BLaER1 treated with 17β-estradiol and CSF1 and Interleukin-3, amounts not matched to agents 10 nM and 100 nM (cell line): ENCODE results near the gene ERICH6.

Source experiments
- H3K27ac ChIP-seq, 11 experiments: shearing (Covaris generic); formaldehyde crosslinking; 2 replicates each; pipeline ENCODE4 v1.8.1; 2022
- H3K27me3 ChIP-seq, 11 experiments: shearing (Covaris generic); formaldehyde crosslinking; 2 replicates each; pipeline ENCODE4 v1.8.1; 2022
- H3K36me3 ChIP-seq, 11 experiments: shearing (Covaris generic); formaldehyde crosslinking; 2 replicates each; pipeline ENCODE4 v1.8.1; 2022
- H3K4me1 ChIP-seq, 10 experiments: shearing (Covaris generic); formaldehyde crosslinking; 2 replicates each; pipeline ENCODE4 v1.8.1; 2022
- H3K4me2 ChIP-seq, 11 experiments: shearing (Covaris generic); formaldehyde crosslinking; 2 replicates each; pipeline ENCODE4 v1.8.1; 2022
- H3K4me3 ChIP-seq, 10 experiments: shearing (Covaris generic); formaldehyde crosslinking; 2 replicates each; pipeline ENCODE4 v1.8.1; 2022
- H3K9ac ChIP-seq, 11 experiments: shearing (Covaris generic); formaldehyde crosslinking; 2 replicates each; pipeline ENCODE4 v1.8.1; 2022
- H3K9me3 ChIP-seq, 11 experiments: shearing (Covaris generic); formaldehyde crosslinking; replicated peaks in 1 of 11; 2 replicates each; pipeline ENCODE4 v1.8.1; 2022
- H4K20me1 ChIP-seq, 11 experiments: shearing (Covaris generic); formaldehyde crosslinking; 2 replicates each; pipeline ENCODE4 v1.8.1; 2022
- Cebpa-rat ChIP-seq, 11 experiments: shearing (Covaris generic); IDR thresholded peaks; 2 replicates each; pipeline ENCODE4 v1.8.1; 2022

ERICH6 gene

DNA sequence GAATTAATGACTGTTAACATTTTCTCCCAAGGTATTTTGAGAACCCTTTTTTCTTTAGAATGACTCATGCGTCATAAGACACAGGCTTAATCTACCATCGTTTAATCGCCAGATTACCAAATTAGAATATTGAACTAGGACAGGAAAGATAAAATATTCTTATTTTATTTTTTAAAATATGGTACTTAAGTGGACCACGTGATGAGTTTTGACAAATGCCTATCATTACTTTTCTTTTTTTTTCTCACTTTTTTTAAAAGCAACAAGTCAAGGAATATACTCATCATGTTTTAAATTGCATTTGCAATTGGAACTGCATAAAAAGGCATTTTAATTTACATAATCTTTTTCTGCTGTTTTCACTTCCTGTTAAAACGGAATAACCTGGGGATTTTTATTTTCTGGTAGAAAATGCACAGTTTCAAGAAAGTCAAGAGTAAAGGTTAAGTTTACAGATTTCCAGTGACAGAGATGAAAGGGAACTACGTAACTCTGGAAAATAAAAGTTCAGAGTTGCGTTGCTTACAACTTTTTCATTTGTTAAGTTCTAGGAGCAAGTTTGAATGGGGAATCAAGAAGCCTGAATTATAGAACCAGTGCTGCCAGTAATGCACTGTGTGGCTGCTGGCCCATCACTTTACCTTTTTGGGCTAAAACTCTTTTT, 35.6 kb upstream of the ERICH6 start:
- TF ChIP-seq Cebpa-rat (IDR thresholded peaks at IDR 0.05): no peak
- no peaks in the 10 kb centered on the region for H3K27me3 ChIP-seq
- H3K9ac ChIP-seq: no peak overlapping the region
- peaks cover 61 to 75% (median 68%) of the 10 kb centered on the region in 10 experiments for H3K4me1 ChIP-seq
- H3K36me3 ChIP-seq: peaks cover 23 to 30% (median 26%) of the 10 kb centered on the region in 11 experiments
- H3K27ac ChIP-seq: peak overlapping the region in 1 of 11 experiments; percentile 0; a peak in 1 of 22 replicates
- H3K9me3 ChIP-seq: no peaks in the 10 kb centered on the region
- peak overlapping the region; percentile 0 to 78 (median 59); a peak in 14 of 22 replicates for H3K4me2 ChIP-seq
- H4K20me1 ChIP-seq: peaks cover 16 to 47% (median 32%) of the 10 kb centered on the region in 11 experiments; a peak in 21 of 22 replicates
- no peak overlapping the region for H3K4me3 ChIP-seq

DNA sequence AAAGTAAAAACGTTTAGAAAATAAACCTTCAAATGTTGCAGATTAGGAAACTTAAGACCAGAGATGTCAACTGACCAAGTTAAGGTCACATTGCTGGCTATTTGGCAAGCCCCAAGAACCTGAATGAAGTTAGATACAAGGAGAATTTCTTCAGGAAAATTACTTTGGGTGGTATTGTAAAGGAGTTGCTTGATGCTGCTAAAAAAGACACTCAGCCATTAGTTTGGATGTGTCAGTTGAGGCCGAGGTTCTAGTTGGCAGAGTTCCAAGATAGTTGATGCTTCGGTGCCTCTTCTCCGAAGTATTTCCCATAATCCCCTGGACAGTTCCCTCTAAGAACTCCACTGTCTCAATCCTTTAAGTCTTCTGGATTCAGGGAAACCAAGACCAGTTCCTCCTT, 35.0 kb upstream of the ERICH6 start:
- Histone ChIP-seq H3K27me3 (no peaks in the 10 kb centered on the region), H3K4me1 (peaks cover 58 to 73% (median 65%) of the 10 kb centered on the region in 10 experiments), H4K20me1 (peaks cover 10 to 40% (median 25%) of the 10 kb centered on the region in 11 experiments; a peak in 21 of 22 replicates), H3K4me3 (no peak overlapping the region), H3K27ac (peak overlapping the region in 5 of 11 experiments; percentile 8 to 54 (median 42); a peak in 7 of 22 replicates), H3K4me2 (peak overlapping the region; percentile 42 to 78 (median 65)), H3K36me3 (peaks cover 23 to 30% (median 26%) of the 10 kb centered on the region in 11 experiments), H3K9ac (no peak overlapping the region), H3K9me3 (no peaks in the 10 kb centered on the region)
- no peak for TF ChIP-seq Cebpa-rat (IDR thresholded peaks at IDR 0.05)

DNA sequence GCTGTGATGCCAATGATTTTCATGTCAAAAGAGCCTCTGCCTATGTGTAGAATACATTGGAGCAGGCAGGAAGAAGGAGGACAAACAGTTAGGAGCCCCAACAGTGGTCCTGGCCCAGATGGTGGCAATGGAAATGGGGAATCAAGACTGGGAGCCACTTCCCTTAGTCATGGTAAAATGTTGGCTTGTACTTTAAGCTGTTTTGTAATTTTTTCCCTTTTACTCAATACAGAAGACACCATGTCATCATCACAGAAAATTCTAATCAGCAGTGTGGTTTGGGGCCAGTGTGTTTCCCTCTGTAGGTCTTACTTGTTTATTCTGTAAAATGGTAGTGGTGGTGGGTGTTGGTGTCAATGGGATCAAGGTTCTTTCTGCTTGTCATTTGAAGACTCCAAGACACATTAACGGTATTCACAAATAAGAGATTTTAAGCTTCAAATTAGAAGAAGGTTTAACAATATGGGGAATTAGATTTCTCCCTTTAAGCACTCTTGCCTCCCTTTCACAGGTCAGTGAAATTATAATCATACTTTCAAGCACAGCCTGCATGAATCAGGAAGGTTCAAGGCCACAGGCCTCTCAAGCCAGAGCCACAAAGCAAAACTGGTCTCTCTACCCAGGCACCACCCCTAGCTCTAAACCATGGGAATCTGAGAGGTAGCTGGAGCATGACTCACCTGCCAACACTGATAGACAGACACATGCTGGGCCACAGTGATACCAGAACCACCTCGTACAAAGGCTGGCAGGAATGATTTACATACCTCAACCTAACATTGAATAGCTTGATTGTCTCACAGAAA, 34.4 kb upstream of the ERICH6 start:
- no peaks in the 10 kb centered on the region for H3K27me3 ChIP-seq
- no peak overlapping the region for H3K4me3 ChIP-seq
- no peak for TF ChIP-seq Cebpa-rat (IDR thresholded peaks at IDR 0.05)
- H3K4me1 ChIP-seq: peaks cover 52 to 73% (median 65%) of the 10 kb centered on the region in 10 experiments
- H3K4me2 ChIP-seq: peak overlapping the region; percentile 42 to 78 (median 65)
- peaks cover 23 to 30% (median 26%) of the 10 kb centered on the region in 11 experiments for H3K36me3 ChIP-seq
- peak overlapping the region in 8 of 11 experiments; percentile 1 to 54 (median 38); a peak in 11 of 22 replicates for H3K27ac ChIP-seq
- H3K9me3 ChIP-seq: no peaks in the 10 kb centered on the region
- peaks cover 3 to 34% (median 19%) of the 10 kb centered on the region in 11 experiments; a peak in 20 of 22 replicates for H4K20me1 ChIP-seq
- no peak overlapping the region for H3K9ac ChIP-seq

DNA sequence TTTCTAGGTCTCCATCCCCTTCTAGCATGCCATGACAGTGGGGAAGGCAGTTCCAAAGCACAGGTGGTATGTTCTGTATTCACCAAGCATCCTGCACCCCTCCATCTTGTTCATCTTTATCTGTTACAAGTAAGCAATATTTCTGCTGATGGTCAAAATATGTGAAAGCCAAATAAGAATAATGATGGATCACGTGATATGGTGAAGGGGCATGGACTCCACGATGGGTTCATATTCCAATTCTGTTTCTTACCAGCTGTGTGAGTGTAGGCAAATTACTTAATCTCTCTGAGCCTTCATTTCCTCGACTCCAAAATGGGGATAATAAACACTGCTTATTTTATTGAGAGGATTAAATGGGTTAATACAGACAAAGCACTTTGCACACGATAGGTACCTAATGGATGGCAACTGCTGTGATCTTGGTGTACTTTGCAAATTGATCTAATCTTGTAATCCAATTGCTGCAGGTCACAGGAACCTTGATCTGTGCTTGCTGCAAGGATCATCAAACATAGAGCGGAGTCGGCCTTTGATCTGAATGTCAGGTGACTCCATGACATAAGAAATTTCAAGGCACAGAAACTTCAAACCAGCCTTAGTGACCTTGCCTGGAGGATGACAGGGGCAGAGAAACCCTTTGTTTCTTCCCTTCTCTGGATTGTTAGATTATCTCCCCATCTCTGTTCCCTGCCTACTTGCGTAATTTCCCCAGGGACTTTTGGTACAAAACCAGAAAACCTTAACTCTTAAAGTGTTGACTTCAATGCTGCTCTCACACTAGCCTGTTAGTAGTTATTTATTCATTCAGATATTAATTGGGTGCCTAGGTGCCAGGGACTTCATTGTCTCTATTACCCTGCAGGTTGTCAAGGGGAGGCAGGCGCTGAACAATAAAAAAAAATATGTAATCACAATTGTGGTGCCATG, 33.4 kb upstream of the ERICH6 start:
- Histone ChIP-seq H3K9ac (no peak overlapping the region), H3K27me3 (no peaks in the 10 kb centered on the region), H3K4me3 (no peak overlapping the region), H3K4me2 (peak overlapping the region; percentile 42 to 78 (median 65)), H3K9me3 (no peaks in the 10 kb centered on the region), H3K27ac (peak overlapping the region in 6 of 11 experiments; percentile 19 to 54 (median 38); a peak in 10 of 22 replicates), H3K4me1 (peaks cover 43 to 65% (median 57%) of the 10 kb centered on the region in 10 experiments), H3K36me3 (peaks cover 19 to 26% (median 22%) of the 10 kb centered on the region in 11 experiments), H4K20me1 (peaks cover 2 to 25% (median 10%) of the 10 kb centered on the region in 11 experiments; a peak in 11 of 22 replicates)
- peak in 4 of 11 experiments; percentile 15 to 49 (median 28); a peak in 2 of 22 replicates for TF ChIP-seq Cebpa-rat (IDR thresholded peaks at IDR 0.05)

DNA sequence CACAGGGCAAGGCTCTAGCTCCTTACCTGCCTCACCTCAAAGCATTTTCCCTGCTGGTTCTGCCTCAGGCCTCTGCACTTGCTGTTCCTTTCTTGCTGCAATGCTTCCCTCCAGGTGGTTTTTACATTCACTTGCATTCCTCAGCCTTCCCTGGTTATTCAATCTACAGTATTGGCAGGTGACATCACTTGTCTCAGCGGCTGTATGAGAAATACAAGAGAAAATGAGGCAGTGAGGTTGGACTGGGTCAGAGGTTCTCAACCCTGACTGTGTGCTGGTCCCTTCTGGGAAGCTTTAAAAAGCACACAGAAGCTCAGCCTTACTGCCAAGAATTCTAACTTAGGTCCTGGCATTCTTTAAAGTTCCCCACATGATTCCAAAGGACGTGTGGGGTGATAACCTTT, 32.6 kb upstream of the ERICH6 start:
- H3K27ac ChIP-seq: no peak overlapping the region
- H3K4me2 ChIP-seq: no peak overlapping the region
- TF ChIP-seq Cebpa-rat (IDR thresholded peaks at IDR 0.05): no peak
- H3K9ac ChIP-seq: no peak overlapping the region
- H4K20me1 ChIP-seq: peaks cover 0 to 16% (median 4%) of the 10 kb centered on the region in 11 experiments; a peak in 8 of 22 replicates
- peaks cover 11 to 18% (median 13%) of the 10 kb centered on the region in 11 experiments for H3K36me3 ChIP-seq
- H3K9me3 ChIP-seq: no peaks in the 10 kb centered on the region
- H3K4me3 ChIP-seq: no peak overlapping the region
- H3K4me1 ChIP-seq: peaks cover 40 to 56% (median 50%) of the 10 kb centered on the region in 10 experiments
- no peaks in the 10 kb centered on the region for H3K27me3 ChIP-seq

DNA sequence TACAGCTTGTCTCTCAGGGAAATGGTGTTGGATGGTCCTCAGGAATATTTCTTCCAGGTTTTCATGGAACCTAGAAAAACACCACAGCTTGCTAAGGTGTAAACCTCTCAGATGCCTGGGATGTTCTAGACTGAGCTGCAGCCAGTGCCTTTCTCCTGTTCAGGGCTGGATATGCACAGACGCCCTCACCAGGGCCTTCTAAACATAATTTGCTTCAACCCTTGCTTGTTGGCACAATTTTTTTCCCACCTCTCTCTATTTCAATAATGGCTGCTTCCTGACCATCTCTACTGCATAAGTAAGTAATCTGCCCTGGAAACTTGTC, 31.0 kb upstream of the ERICH6 start:
- H3K9ac ChIP-seq: no peak overlapping the region
- peaks cover 0 to under 1% (median 0%) of the 10 kb centered on the region in 11 experiments; a peak in 3 of 22 replicates for H4K20me1 ChIP-seq
- H3K27me3 ChIP-seq: no peaks in the 10 kb centered on the region
- H3K36me3 ChIP-seq: peaks cover 0 to 2% (median 0%) of the 10 kb centered on the region in 11 experiments; a peak in 4 of 22 replicates
- H3K9me3 ChIP-seq: no peaks in the 10 kb centered on the region
- H3K4me2 ChIP-seq: no peak overlapping the region
- H3K4me1 ChIP-seq: peaks cover 29 to 46% (median 40%) of the 10 kb centered on the region in 10 experiments
- H3K27ac ChIP-seq: no peak overlapping the region
- no peak for TF ChIP-seq Cebpa-rat (IDR thresholded peaks at IDR 0.05)
- H3K4me3 ChIP-seq: no peak overlapping the region

DNA sequence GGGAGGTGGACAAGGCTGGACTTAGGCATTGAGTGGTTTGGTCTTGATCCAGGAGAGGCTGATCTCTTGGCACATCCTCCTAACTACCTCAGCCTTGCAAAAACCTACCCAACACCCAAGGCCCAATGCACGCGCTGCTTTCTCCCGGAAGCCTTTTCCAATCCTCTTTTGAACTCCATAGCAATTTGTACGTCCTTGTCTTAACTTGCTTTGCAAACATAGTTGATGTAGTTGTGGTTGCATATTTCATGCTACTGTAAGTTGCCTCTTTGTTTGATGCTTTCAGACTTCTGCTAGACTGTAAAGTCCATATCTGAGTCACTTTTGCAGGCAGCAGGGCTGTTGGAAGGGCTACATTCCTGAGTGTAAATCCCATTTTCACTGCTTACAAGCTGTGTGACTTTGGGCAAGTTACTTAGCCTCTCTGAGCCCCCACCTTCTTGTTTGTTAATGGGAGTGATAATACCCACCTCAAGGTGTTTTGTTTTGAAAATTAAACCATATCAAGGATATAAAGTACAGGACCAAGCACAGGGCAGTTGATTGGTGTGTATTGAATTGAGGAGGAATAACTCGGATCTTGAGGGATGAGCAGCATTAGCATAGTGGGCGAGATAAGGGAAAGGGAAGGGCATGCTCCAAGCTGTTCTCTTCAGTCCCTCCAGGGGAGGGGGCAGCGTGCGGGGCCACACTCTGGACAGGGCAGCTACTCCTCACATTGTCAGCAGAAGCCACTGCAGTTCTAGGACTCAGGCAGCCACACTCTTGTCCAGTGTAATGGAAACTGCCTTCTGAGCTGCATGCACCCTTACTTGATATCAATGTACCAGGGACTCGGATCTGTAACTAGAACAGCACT, 30.4 kb upstream of the ERICH6 start:
- H3K4me2 ChIP-seq: peak overlapping the region in 9 of 11 experiments; percentile 0 to 54 (median 27); a peak in 12 of 22 replicates
- no peak overlapping the region for H3K27ac ChIP-seq
- no peaks in the 10 kb centered on the region for H3K9me3 ChIP-seq
- TF ChIP-seq Cebpa-rat (IDR thresholded peaks at IDR 0.05): no peak
- no peaks in the 10 kb centered on the region for H3K36me3 ChIP-seq
- H3K27me3 ChIP-seq: no peaks in the 10 kb centered on the region
- peaks cover 23 to 40% (median 34%) of the 10 kb centered on the region in 10 experiments for H3K4me1 ChIP-seq
- H3K9ac ChIP-seq: no peak overlapping the region
- H3K4me3 ChIP-seq: no peak overlapping the region
- no peaks in the 10 kb centered on the region for H4K20me1 ChIP-seq
